GM12874 (cell line): ENCODE data around the gene ZNF829.

Source experiments
- CTCF ChIP-seq: IDR thresholded peaks from 2 replicates; pipeline ENCODE4 v1.5.1; 2011; ENCODE audit warnings: low read depth, mild to moderate bottlenecking, control low read depth, low read length, moderate library complexity; ENCODE audit not compliant: insufficient read depth

The ZNF829 gene

GRCh38 chr19:36916991-36917390 lies 900 bp upstream of the ZNF829 start:
- no peak for TF ChIP-seq CTCF

- TF ChIP-seq CTCF: no peak
Measured at GRCh38 chr19:36898422-36898821, 17.7 kb downstream of the ZNF829 start.

- no peak for TF ChIP-seq CTCF
Measured at GRCh38 chr19:36894849-36895383, 21.2 kb downstream of the ZNF829 start.

GRCh38 chr19:36891768-36892357 lies 24.2 kb downstream of the ZNF829 start:
- TF ChIP-seq CTCF: no peak

- TF ChIP-seq CTCF: no peak
Measured at GRCh38 chr19:36876993-36877938, 38.8 kb downstream of the ZNF829 start.

- no peak for TF ChIP-seq CTCF
Measured at GRCh38 chr19:36851898-36852297, 64.2 kb downstream of the ZNF829 start.

GRCh38 chr19:36850559-36851442 lies 65.3 kb downstream of the ZNF829 start, which contains the start of gene ZNF345:
Gene ZNF345 (plus strand): TSS chr19:36850876. CDS start chr19:36876831, 25,955 bp downstream.
- TF ChIP-seq CTCF: no peak
